GM18909 (cell line): ENCODE data around the gene EEF1A2.

Experiments used
- ATAC-seq: cut with Tn5 transposase; IDR thresholded peaks from one replicate; pipeline ENCODE4 v1.9.1; 2021; ENCODE audit warnings: mild to moderate bottlenecking; ENCODE audit not compliant: unreplicated experiment, poor library complexity

The EEF1A2 gene

GRCh38 chr20:63471981-63472831, 26.7 kb downstream of the EEF1A2 start, which contains the start of gene KCNQ2:
Gene KCNQ2 (minus strand): TSS chr20:63472655. CDS start chr20:63472463, 192 bp downstream.
- ATAC-seq: no peak

- no peak for ATAC-seq
Measured at GRCh38 chr20:63471717-63471980, 27.2 kb downstream of the EEF1A2 start.

GRCh38 chr20:63471002-63471716, 27.7 kb downstream of the EEF1A2 start:
- no peak for ATAC-seq

GRCh38 chr20:63470410-63470809, 28.5 kb downstream of the EEF1A2 start:
- no peak for ATAC-seq

- ATAC-seq: no peak
Measured at GRCh38 chr20:63469713-63470101, 29.2 kb downstream of the EEF1A2 start.

- no peak for ATAC-seq
Measured at GRCh38 chr20:63469019-63469712, 29.7 kb downstream of the EEF1A2 start.

GRCh38 chr20:63468421-63468820, 30.5 kb downstream of the EEF1A2 start:
- ATAC-seq: no peak

- no peak for ATAC-seq
Measured at GRCh38 chr20:63467294-63468083, 31.4 kb downstream of the EEF1A2 start.

GRCh38 chr20:63466861-63467260, 32.0 kb downstream of the EEF1A2 start:
- ATAC-seq: no peak

- ATAC-seq: no peak
Measured at GRCh38 chr20:63466250-63466825, 32.5 kb downstream of the EEF1A2 start.

GRCh38 chr20:63465380-63466249, 33.3 kb downstream of the EEF1A2 start:
- no peak for ATAC-seq

- ATAC-seq: no peak
Measured at GRCh38 chr20:63464289-63464635, 34.6 kb downstream of the EEF1A2 start.

- ATAC-seq: no peak
Measured at GRCh38 chr20:63463400-63464288, 35.2 kb downstream of the EEF1A2 start.

GRCh38 chr20:63462244-63462643, 36.6 kb downstream of the EEF1A2 start:
- no peak for ATAC-seq

- no peak for ATAC-seq
Measured at GRCh38 chr20:63461104-63461763, 37.6 kb downstream of the EEF1A2 start.

- no peak for ATAC-seq
Measured at GRCh38 chr20:63459070-63459380, 39.9 kb downstream of the EEF1A2 start.

GRCh38 chr20:63458170-63459069, 40.5 kb downstream of the EEF1A2 start:
- ATAC-seq: no peak
